ENCODE data around the gene IFT52. TPM values are rescaled to one million over a fixed set of nuclear protein-coding genes. Genes with fewer than 3 reads are reported as not detected.

The IFT52 gene
- total and polyA plus RNA-seq, 2 experiments from 2014 or later: 21.8 to 39.8 TPM

- H2AFZ ChIP-seq: no peak overlapping the region
- no peaks in the 10 kb centered on the region for H3K9me2 ChIP-seq (replicated peaks; ENCODE audit: insufficient read depth)
- WGBS (ENCODE audit: low lambda C conversion rate, missing lambda C conversion rate): 97% methylated on average over 7 of the region's 7 CpGs
- no peaks in the 10 kb centered on the region for H4K20me1 ChIP-seq (ENCODE audit: insufficient read depth, poor library complexity, severe bottlenecking)
- H3K4me2 ChIP-seq: no peak overlapping the region
- peaks cover 9% of the 10 kb centered on the region for H3K4me1 ChIP-seq (ENCODE audit: insufficient read depth)
- no peak overlapping the region for H3K27ac ChIP-seq
- H3K79me2 ChIP-seq: peaks cover 17% of the 10 kb centered on the region
- no peaks in the 10 kb centered on the region for H3K9me3 ChIP-seq (ENCODE audit: low read depth)
- no peaks in the 10 kb centered on the region for H3K36me3 ChIP-seq (replicated peaks; ENCODE audit: insufficient read depth, low read depth)
- TF ChIP-seq EZH2phosphoT487 (IDR thresholded peaks at IDR 0.05; ENCODE audit: low read depth, severe bottlenecking, unreplicated experiment): no peak
- TF ChIP-seq CTCF (IDR thresholded peaks at IDR 0.05; ENCODE audit: poor library complexity): no peak
- no peak for TF ChIP-seq EZH2 (IDR thresholded peaks at IDR 0.05; ENCODE audit: borderline replicate concordance)
- no peaks in the 10 kb centered on the region for H3K27me3 ChIP-seq
- H3K4me3 ChIP-seq: no peak overlapping the region
- DNase-seq (ENCODE audit: low spot score): no peak
Measured at GRCh38 chr20:43563991-43564390, 26.7 kb upstream of the IFT52 start.

GRCh38 chr20:43564455-43564854 lies 26.3 kb upstream of the IFT52 start:
- TF ChIP-seq EZH2phosphoT487 (IDR thresholded peaks at IDR 0.05; ENCODE audit: low read depth, severe bottlenecking, unreplicated experiment): no peak
- no peak for TF ChIP-seq EZH2 (IDR thresholded peaks at IDR 0.05; ENCODE audit: borderline replicate concordance)
- TF ChIP-seq CTCF (IDR thresholded peaks at IDR 0.05; ENCODE audit: poor library complexity): no peak

DNA sequence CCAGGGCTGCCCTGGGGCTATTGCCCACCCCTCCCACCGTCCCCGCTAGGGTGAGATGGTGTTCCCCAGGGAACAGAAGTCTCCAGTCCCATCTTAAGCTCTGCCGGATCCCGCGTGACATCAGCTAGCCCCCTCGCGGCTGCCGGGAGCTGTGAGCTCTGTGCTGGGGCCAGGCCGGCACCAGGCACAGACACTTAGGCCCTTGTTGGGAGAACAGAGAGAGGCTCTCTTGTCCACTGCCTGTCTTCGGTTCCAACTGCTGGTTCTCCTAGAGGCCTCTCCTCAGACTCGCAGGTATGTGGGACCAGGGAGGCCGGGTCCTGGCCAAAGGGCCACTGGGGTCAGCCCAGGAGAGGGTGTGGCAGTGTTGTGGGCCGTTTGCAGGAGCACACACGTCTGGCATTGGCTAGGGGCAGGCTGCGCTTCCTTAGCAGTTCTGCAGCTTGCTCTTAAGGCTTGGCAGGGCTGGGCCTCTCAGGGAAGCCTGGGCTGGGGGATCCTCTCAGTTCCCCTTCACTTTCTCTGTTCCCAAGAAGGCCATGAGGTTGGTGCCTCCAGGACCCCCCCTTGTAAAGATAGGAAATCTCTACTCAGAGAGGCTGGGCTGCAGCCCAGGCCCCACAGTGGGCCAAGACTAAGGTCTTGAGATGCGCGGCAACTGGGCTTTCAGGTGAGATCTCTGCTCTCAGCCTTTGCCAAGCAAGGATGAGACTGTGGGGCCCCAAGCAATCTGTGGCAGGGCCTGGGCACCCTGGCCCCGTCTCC lies 25.6 kb upstream of the IFT52 start:
- Histone ChIP-seq H4K20me1 (ENCODE audit: insufficient read depth, poor library complexity, severe bottlenecking) (no peaks in the 10 kb centered on the region), H3K9me3 (ENCODE audit: low read depth) (no peaks in the 10 kb centered on the region), H3K79me2 (peaks cover 14% of the 10 kb centered on the region), H3K27me3 (no peaks in the 10 kb centered on the region), H3K27ac (no peak overlapping the region), H3K9me2 (replicated peaks; ENCODE audit: insufficient read depth) (no peaks in the 10 kb centered on the region), H3K4me1 (ENCODE audit: insufficient read depth) (peaks cover under 1% of the 10 kb centered on the region), H3K36me3 (replicated peaks; ENCODE audit: insufficient read depth, low read depth) (no peaks in the 10 kb centered on the region), H3K4me2 (no peak overlapping the region), H2AFZ (no peak overlapping the region), H3K4me3 (no peak overlapping the region)
- no peak for DNase-seq (ENCODE audit: low spot score)
- TF ChIP-seq EZH2phosphoT487 (IDR thresholded peaks at IDR 0.05; ENCODE audit: low read depth, severe bottlenecking, unreplicated experiment): no peak
- no peak for TF ChIP-seq CTCF (IDR thresholded peaks at IDR 0.05; ENCODE audit: poor library complexity)
- TF ChIP-seq EZH2 (IDR thresholded peaks at IDR 0.05; ENCODE audit: borderline replicate concordance): no peak
- WGBS (ENCODE audit: low lambda C conversion rate, missing lambda C conversion rate): 85% methylated on average over 18 of the region's 18 CpGs

More at GRCh38 chr20:43564455-43564854, 26.3 kb upstream of the IFT52 start:
- no peak for DNase-seq (ENCODE audit: low spot score)
- Histone ChIP-seq H3K9me2 (replicated peaks; ENCODE audit: insufficient read depth) (no peaks in the 10 kb centered on the region), H3K4me2 (no peak overlapping the region), H3K79me2 (peaks cover 17% of the 10 kb centered on the region), H4K20me1 (ENCODE audit: insufficient read depth, poor library complexity, severe bottlenecking) (no peaks in the 10 kb centered on the region), H3K27me3 (no peaks in the 10 kb centered on the region), H3K4me1 (ENCODE audit: insufficient read depth) (peaks cover 6% of the 10 kb centered on the region), H3K27ac (no peak overlapping the region), H3K4me3 (no peak overlapping the region), H3K9me3 (ENCODE audit: low read depth) (no peaks in the 10 kb centered on the region), H2AFZ (no peak overlapping the region), H3K36me3 (replicated peaks; ENCODE audit: insufficient read depth, low read depth) (no peaks in the 10 kb centered on the region)
- over 99% methylated on average over 8 of the region's 8 CpGs for WGBS (ENCODE audit: low lambda C conversion rate, missing lambda C conversion rate)

All from hepatocyte (in vitro differentiated cells).